Forelimb muscle (tissue), 1 donor: ENCODE results near the gene CSTPP1. TPM values are rescaled to one million over a fixed set of nuclear protein-coding genes. Genes with fewer than 3 reads are reported as not detected.
"Not testable (repeated sequence)": the region's sequence is repeated elsewhere in the genome, so short reads cannot be mapped to it uniquely, and the experiment has no call there.

Source experiments
- DNase-seq: peaks from one replicate; pipeline ENCODE4 v3.0.0-alpha.2; 2013; ENCODE audit warnings: low read depth
- polyA plus RNA-seq: library from polyadenylated mRNA; unstranded; fragments of 120-200 nt; gene quantifications from one replicate; pipeline ENCODE4 v1.2.1, GENCODE V29; 2013; ENCODE audit not compliant: insufficient read length

CSTPP1 gene
- polyA plus RNA-seq, 1 donor, result 20.0 TPM

DNA sequence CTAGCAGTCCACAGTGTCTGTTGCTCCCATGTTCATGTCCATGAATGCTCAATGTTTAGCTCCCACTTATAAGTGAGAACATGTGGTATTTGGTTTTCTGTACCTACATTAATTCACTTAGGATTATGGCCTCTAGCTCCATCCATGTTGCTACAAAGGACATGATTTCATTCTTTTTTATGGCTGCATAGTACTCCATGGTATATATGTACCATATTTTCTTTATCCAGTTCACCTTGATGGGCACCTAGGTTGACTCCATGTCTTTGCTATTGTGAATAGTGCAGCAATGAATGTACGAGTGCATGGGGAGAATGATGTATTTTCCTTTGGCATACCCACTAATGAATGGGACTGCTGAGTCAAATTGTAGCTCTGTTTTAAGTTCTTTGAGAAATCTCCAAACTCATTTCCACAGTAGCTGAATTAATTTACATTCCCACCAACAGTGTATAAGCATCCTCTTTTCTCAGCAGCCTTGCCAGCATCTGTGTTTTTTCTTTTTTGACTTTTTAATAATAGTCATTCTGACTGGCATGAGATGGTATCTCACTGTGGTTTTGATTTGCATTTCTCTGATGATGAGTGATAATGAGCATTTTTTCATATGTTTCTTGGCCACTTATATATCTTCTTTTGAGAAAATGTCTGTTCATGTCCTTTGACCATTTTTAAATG is 53.4 kb downstream of the CSTPP1 start:
- DNase-seq, result not testable (repeated sequence)

DNA sequence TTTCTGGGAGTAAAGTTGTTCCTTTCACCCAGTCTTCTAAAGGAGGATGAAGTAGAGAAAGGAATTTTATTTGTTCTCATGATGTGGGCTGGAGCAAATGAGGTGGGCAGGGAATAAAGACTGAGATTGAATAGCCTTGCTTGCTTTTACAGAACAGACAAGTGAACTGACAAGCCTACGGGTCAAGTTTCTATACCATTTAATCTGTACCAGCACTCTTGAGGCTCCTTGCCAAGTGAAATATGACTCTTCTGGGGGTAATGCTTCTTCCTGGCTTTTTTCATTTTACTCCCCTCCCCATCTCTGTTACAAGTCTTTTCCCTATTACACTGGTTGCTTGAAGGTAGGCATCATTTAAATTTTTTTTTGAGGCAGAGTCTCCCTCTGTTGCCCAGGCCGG is 54.8 kb downstream of the CSTPP1 start:
- no peak for DNase-seq

DNA sequence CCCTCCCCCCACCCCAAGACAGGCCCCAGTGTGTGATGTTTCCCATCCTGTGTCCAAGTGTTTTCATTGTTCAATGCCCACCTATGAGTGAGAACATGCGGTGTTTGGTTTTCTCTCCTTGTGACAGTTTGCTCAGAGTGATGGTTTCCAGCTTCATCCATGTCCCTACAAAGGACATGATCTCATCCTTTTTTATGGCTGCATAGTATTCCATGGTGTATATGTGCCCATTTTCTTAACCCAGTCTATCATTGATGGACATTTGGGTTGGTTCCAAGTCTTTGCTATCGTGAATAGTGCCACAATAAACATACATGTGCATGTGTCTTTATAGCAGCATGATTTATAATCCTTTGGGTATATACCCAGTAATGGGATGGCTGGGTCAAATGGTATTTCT is 55.8 kb downstream of the CSTPP1 start:
- not testable (repeated sequence) for DNase-seq

DNA sequence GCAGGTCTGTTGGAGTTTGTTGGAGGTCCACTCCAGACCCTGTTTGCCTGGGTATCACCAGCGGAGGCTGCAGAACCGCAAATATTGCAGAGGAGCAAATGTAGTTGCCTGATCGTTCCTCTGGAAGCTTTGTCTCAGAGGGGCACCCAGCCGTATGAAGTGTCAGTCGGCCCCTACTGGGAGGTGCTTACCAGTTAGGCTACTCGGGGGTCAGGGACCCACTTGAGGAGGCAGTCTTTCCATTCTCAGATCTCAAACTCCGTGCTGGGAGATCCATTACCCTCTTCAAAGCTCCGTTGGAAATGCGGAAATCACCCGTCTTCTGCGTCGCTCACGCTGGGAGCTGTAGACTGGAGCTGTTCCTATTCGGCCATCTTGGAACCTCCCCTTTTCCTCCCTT is 61.2 kb downstream of the CSTPP1 start:
- DNase-seq, result not testable (repeated sequence)

DNA sequence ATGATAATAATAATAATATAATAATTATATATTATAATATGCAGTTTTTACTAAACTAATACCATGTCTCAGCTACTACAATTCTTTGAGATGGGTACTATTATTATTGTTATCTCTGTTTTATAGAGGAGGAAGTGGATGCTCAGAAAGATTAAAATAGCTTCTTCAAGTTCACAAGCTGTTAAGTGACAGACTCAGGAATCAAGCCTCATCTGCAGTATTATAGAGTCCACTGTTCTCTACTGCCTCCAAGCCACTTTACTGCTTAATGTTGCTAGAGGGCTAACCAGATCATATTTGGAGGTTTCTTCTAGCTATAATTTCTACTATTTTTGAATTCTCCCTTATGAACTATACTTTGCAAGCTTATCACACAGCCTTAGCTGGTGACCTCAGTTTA is 62.7 kb downstream of the CSTPP1 start:
- DNase-seq, result no peak

DNA sequence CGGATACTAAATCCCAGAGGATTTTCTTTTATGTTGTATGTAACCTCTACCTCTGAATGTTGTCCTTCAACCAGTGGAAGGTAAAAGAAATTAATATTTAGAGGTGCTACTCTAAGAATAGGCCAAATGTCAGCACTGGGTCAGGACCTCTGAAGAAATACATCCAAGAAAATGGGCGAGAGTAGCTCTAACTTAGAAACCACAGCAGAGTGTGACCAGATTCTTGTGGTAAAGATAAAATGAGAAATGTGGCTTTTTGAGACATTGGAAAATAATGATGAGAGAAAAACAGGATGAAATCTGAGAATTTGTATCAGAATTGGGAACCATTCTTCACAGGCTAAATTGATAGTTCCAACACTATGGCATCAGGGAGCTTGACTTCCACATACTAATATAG is 63.5 kb downstream of the CSTPP1 start:
- no peak for DNase-seq

DNA sequence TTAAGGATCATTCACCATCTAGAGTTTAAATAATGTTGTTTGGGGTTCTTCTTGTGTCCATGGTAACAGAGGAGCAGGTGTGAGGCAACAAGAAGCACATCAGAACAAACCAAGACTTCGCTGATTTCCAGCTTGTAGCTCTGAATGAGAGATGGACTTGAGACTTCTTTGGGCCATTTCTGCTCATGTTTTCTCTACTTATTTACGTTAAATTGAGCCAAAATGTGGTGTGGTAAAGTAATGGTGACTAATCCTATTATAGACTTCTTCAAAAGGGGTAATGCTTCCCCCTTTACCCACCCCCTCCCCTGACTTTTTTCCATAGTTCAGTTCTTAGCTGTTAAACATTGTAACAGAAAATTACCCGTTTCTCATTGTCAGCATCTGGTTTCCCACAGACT is 65.2 kb downstream of the CSTPP1 start:
- no peak for DNase-seq

DNA sequence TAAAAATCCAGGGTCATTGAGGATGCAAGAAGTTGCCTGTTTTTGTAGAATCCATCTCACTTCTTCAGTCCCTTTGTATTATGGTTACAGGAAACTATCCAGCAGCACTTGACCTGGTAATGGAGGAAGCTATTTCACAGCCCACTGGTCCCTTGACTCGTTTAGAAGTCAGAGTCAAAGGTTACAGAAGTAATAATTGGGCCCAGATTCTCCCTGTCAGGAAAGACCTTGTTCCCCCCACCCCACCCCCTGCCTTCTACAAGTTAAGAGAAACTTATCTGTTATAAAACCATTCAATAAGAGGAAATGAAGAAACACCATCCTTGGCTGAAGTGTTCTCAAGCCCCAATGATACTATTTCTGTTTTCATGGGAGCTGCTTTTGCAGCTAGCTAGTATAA is 65.8 kb downstream of the CSTPP1 start:
- DNase-seq, result no peak

DNA sequence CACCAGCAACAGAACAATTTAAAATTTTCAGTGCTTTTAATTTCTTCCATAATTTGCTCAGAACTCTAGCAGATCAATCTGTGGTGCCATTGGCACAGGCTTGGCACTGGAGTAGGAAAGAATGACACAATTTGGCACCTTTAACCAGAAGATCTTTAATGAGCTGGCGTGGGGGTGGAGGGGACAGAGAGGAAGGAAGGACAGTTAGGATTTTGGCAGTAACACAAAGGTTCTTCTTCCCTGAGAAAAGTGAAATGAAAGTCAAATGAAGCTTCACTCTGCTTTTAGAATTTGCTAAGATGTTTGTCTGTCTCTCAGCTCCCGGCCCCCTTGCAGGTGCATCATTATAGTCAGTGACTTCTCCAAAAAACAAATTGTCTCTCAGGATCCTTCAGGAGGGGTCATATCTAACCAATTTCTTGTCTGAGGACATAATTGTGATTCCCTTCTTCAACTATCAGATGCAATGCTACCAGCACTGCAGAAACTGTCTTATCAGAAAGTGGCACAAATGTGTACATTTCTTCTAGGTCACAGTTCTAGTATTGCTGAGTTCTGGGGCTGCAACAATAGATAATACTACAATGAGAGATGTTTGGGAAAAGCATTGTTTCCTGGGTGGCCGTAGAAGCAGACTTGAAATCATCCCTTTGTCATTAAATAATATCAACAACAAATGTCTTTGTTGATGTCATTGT is 66.8 kb downstream of the CSTPP1 start:
- DNase-seq, result no peak

DNA sequence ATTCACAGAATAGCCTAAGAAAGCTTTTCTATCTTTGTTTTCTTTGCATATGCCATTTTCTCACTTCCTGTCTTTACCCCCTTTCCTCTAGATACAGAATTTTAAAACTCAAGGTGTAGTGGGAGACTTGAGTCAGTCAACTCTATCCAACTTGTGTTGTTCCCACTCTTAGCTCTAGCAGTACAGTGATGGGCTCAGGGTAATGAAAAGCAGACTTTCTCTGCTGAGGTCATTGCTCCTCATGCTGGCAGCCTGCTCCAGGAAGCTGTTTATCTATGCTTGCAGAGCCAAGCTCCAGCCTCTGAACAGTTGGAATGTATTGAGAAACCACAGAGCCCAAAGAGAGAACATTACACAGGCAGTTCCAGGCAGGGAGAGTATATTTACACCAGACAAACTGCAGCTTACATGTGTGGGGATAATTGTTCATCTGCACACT is 68.1 kb downstream of the CSTPP1 start:
- peak; percentile 93 for DNase-seq

DNA sequence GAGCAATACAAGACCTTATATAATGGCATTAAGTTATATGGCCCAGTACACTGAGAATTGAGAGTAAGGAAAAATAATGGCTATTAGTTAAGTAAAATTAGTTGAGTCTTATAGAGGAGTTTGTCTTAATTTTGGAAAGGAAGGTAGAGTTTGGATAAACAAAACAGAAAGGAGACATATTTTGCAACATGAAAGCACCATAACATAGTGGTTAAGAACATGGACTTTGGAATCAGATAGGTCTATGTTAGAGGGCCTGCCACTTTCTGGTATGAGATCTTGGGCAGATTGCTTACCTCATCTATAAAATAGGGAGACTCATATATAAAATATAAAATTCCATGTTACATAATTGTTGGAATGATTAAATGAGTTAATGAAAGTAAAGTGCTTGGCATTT is 68.9 kb downstream of the CSTPP1 start:
- no peak for DNase-seq

DNA sequence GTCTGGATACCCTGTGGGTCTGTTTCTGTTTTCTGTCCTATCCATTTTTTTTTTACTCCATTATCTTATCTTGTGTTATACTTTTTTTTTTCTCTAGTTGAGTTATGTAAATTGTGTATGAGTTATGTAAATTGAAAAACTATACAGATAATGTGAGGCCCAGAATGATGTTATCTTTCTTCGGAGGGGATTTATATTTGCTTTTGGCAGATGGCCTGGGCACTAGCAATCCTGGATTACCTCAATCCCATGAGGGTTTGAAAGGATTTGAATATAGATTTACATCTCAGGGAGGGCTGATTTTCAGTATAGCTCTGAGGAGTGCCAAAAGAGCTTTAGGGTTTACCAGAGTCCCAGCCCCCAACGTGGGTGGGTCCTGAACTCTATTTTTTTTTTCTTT is 71.0 kb downstream of the CSTPP1 start:
- no peak for DNase-seq

DNA sequence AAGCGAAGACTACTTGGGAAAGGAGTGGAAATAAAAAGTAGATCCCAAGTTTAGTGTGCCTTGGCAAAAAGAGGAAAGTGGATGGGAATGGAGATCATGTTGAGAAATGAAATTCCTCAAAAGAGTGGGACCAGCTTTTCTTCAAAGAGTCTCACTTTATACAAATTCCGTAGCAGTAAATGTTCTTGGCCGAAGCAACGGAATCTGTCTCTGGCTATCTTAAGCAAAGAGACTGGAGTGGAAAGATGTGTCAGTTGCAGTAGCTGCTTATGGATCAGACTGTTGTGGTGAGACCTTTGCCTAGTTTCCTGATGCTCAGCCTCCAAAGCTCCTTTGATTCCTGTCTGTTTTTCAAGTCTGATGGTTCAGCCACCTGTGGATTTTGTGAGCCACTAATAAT is 73.6 kb downstream of the CSTPP1 start:
- no peak for DNase-seq

DNA sequence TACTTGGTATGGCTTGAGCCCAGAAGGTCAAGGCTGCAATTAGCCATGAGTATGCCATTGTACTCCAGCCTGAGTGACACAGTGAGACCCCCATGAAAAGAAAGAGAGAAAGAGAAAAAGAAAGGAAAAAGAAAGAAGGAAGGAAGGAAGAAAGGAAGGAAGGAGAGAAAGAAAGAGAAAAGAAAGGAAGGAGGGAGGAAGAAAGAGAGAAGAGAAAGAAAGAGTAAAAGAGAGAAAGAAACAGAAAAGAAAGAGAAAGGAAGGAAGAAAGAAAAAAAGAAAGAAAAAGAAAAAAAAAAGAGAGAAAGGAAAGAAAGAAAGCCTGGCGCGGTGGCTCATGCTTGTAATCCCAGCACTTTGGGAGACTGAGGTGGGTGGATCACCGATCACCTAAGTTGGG is 77.5 kb downstream of the CSTPP1 start:
- no peak for DNase-seq

DNA sequence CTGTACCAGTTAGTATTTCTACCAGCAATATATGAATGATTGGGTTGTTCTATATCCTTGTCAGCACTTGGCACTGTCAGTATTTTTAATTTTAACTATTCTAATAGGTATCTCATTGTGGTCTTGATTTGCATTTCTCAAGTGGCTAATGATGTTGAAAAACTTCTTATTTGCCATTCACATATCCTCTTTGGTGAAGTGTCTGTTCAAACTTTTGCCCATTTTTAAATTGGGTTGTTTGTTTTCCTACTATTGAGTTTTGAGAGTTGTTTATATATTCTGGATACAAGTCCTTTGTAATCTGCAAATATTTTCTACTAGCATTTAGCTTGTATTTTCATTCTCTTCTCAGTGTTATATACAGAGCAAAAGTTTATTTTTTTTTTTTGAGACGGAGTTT is 82.1 kb downstream of the CSTPP1 start:
- DNase-seq, result no peak

DNA sequence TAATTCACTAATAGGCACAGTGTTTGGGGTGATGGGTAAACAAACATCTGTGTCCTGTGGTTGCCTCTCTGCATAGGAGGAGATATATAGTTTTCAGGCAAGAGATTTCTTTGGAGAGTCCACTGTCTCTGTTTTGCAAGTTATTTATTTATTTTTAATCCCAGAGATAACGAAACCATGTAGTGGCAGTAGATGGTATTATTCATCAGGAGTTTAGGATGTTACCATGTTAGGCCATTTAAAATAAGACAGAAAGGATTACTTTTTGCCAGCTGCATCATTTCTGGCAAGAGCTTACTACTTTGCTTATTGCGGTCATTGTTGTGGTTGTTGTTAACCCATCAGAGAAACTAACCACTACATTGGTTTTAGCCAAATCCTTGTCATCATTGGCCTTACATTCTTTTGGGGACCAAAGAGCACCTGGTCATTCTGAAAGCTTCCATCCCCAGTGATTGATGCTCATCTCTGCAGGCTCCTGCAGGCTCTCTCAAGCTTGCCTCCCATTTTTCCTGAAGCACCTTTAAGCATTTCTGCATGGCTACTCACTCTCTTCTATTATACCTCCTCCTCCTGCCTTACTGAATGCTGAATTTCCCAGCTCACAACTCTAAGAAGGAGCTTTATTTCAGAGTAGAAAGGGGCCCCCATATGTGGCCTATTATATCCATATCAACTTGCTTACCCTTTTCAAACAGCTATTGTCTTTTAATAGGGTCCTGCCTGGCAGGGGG is 84.4 kb downstream of the CSTPP1 start:
- no peak for DNase-seq

DNA sequence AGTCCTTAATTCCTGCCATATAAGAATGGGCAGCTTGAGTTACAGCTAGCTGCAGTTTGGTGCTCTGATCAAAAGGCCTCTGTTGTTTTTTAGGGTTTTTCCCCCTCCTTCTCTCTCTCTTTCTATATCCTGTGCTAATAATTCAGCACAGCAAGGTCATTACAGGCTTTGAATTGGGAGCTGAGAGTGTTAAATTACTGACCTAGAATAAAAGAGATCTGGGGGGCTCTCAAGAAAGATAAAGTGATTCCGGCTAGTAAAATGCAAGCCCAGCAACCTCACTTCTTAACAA is 84.9 kb downstream of the CSTPP1 start:
- no peak for DNase-seq

DNA sequence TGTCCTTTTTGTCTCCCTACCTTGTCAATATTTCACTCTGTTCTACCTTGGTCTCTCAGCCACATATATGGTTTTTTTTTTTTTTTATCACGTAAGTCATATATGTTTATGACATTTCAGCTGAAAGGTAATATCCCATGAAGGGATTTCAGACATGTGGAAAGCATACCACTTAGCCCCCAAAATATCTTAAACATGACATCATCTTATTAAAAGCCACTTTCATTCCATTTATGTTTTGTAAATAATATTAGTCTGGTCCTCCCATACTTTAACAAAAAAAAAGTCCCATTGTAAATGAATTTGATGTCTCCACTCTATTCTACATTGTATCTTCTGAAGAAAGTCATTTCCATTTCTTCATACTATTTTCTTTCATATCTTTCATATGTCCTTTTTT is 85.4 kb downstream of the CSTPP1 start:
- DNase-seq, result no peak

DNA sequence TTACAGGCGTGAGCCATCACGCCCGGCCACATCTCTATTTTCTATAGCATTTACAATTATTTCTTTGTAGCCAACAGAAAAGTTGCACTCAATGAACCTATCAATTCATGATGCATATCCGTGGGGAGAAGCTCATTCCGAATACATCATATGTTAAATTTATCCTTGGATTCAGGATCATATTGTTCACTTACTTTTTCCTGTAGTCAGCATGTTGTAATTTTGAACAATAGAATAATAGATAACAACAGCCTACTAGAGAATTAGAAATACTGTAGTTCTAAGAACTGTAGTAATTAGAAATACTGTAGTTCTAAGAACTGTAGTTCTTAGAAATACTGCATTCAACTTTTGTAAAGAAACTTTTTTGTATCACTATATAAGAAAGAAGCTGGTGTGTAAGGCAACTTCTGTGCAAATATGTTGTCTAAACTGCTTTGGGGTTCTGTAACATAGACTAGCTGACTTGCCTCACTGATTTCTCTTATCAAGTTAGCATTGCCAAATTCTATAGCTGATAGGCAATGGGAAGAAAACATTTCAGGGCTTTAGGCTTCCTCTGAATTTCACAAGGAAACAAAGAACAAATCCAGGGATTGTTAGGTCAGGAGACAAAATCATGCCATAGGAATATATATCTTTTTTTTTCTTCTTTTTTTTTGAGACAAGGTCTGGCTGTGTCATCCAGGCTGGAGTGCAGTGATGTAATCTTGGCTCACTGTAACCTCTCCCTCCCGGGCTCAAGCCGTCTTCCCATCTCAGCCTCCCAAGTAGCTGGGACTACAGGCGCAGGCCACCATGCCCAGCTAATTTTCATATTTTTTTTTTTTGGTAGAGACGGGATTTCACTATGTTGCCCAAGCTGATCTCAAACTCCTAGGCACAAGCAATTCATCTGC is 91.9 kb downstream of the CSTPP1 start:
- no peak for DNase-seq

DNA sequence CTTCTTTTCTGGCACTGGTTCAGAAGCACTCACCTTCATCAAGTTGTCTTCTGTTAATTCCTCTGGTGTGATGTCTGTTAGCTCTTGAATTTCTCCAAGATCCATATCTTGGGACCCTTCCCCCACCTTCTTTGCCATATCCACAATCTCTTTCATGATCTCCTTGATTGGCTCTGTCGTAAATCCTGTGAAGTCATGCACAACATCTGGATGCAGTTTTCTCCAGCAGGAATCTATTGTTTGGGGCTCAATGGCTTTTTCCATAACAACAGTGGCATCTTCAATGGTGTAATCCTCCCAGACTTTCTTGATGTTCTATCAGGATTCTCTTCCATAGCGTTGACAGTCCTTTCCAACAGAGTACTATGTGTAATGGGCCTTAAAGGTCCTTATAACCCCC is 96.9 kb downstream of the CSTPP1 start:
- no peak for DNase-seq

DNA sequence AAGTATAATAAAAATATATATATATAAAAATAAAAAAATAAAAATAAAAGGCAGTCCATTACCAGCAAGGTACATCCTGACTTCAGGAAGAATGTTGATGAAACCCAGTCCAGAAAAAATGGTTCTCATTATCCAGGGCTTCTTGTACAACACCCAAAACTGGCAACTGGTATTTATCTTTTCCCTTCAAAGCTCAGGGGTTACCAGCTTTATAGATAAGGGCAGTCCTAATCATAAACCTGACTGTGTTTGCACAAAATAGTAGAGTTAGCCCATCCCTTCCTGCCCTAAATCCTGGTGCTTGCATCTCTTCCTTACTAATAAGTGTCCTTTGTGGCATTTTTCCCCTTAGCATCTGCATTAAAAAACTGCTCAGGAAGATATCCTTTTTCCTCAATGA is 97.5 kb downstream of the CSTPP1 start:
- no peak for DNase-seq

DNA sequence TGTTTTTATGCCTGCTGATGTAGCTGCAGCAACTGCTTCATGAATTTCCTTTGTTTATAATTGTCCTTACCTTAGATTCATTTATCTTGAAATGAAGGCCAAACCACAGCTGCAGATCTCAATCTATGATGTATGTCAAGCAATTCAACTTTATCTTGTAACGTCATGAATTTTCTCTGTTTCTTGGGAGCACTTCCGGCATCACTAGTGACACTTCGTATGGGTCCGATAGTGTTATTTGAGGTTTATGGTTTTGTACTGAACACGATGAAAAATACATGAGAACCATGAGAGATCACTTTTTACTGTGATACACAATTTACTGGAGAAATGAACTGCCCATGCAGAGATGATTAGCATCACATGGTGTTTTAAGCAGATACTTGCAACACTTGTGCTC is 98.5 kb downstream of the CSTPP1 start:
- no peak for DNase-seq
